ENCODE results near the gene CSN3. TPM values are rescaled to one million over a fixed set of nuclear protein-coding genes. Genes with fewer than 3 reads are reported as not detected.
"Not testable (repeated sequence)": the region's sequence is repeated elsewhere in the genome, so short reads cannot be mapped to it uniquely, and the experiment has no call there.

CSN3 gene
- not detected for total RNA-seq

DNA sequence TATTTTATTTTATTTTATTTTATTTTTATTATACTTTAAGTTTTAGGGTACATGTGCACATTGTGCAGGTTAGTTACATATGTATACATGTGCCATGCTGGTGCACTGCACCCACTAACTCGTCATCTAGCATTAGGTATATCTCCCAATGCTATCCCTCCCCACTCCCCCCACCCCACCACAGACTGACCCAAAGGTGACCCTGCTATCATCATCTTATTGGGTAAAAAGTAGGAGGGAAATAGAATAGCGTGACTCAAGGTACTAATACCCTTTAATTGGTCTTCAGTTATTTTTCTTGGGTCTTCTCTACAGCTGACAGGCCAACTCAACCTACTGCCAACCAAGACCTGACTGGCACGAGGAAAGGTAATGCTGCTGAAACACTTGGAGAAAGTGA lies at the start of gene CSN3:
CSN3 (plus strand) TSS at position 301 of the 400 bp plus-strand sequence. CDS start 2,223 bp downstream, outside the sequence.
- not testable (repeated sequence) for H3K4me3 Mint-ChIP-seq; H3K4me1 Mint-ChIP-seq (ENCODE audit: low read depth); H3K36me3 Mint-ChIP-seq (ENCODE audit: insufficient read depth in 2 of 2); H3K27me3 Mint-ChIP-seq (ENCODE audit: low read depth); H3K9me3 Mint-ChIP-seq; ATAC-seq (replicated peaks in 1 of 2); DNase-seq; H3K27ac Mint-ChIP-seq

GRCh38 chr4:70192895-70193294 lies 49.5 kb upstream of the CSN3 start:
- Mint-ChIP-seq H3K27ac (no peak overlapping the region), H3K27me3 (ENCODE audit: low read depth) (no peaks in the 10 kb centered on the region), H3K4me3 (no peak overlapping the region), H3K9me3 (no peaks in the 10 kb centered on the region), H3K4me1 (ENCODE audit: low read depth) (no peaks in the 10 kb centered on the region), H3K36me3 (ENCODE audit: insufficient read depth in 2 of 2) (no peaks in the 10 kb centered on the region)
- DNase-seq (no peak), ATAC-seq (replicated peaks in 1 of 2) (no peak)

- DNase-seq, result no peak
- ATAC-seq (replicated peaks in 1 of 2), result no peak
- Mint-ChIP-seq H3K4me1 (ENCODE audit: low read depth) (no peaks in the 10 kb centered on the region), H3K36me3 (ENCODE audit: insufficient read depth in 2 of 2) (no peaks in the 10 kb centered on the region), H3K27me3 (ENCODE audit: low read depth) (no peaks in the 10 kb centered on the region), H3K9me3 (no peaks in the 10 kb centered on the region), H3K4me3 (no peak within 1 kb of the TSS), H3K27ac (no peak within 1 kb of the TSS)
Observed at GRCh38 chr4:70195425-70195824, 47.0 kb upstream of the CSN3 start, which contains the start of gene ODAM. TSS of gene ODAM (plus strand) at chr4:70195725. CDS start at chr4:70196544, 819 bp downstream.

DNA sequence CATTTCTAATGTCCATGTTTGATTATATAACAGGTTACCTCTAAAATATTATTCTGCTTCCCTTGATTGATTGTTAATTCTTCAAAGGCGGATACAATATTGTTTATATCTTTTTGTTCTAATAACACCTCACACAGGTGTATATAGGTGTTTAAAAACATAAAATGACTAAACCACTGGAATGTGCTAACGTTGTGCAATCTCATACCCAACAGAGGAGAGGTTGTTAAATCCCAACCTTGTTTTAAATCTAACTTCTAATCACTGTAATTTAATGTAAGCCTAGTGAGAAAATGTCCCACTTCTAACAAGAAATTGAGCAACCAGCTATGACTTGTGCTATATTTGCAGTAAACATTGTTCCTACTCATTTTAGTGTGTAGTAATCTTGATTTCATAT lies 45.5 kb upstream of the CSN3 start:
- ATAC-seq (replicated peaks in 1 of 2), result no peak
- Mint-ChIP-seq H3K4me1 (ENCODE audit: low read depth) (no peaks in the 10 kb centered on the region), H3K36me3 (ENCODE audit: insufficient read depth in 2 of 2) (no peaks in the 10 kb centered on the region), H3K4me3 (no peak overlapping the region), H3K27ac (no peak overlapping the region), H3K27me3 (ENCODE audit: low read depth) (no peaks in the 10 kb centered on the region), H3K9me3 (no peaks in the 10 kb centered on the region)
- DNase-seq, result no peak

GRCh38 chr4:70197842-70198241 lies 44.6 kb upstream of the CSN3 start:
- no peaks in the 10 kb centered on the region for H3K4me1 Mint-ChIP-seq (ENCODE audit: low read depth)
- H3K27me3 Mint-ChIP-seq (ENCODE audit: low read depth), result no peaks in the 10 kb centered on the region
- H3K4me3 Mint-ChIP-seq, result no peak overlapping the region
- H3K27ac Mint-ChIP-seq, result no peak overlapping the region
- H3K36me3 Mint-ChIP-seq (ENCODE audit: insufficient read depth in 2 of 2), result no peaks in the 10 kb centered on the region
- ATAC-seq (replicated peaks in 1 of 2) (no peak), DNase-seq (no peak)
- H3K9me3 Mint-ChIP-seq, result no peaks in the 10 kb centered on the region

DNA sequence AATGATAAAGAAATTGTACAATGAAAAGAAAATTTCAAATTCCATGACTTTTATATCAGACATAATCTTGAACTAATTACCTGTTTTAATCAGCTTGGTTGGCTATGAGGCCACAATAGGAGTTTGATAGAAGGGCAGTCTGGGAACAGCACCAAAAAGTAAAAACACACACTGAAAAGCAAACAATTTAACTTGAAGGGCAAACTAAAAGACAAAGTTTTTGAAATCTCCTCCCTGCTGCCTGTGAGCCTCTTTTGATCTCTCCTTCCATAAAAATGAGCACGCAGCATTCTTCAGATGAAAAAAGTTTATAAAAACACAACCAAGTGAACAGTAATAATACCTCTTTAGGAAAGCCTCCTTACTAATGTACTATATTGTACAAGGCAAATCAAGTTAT lies 38.8 kb upstream of the CSN3 start:
- Mint-ChIP-seq H3K9me3 (no peaks in the 10 kb centered on the region), H3K27ac (no peak overlapping the region)

GRCh38 chr4:70212752-70213151 lies 29.6 kb upstream of the CSN3 start:
- H3K27me3 Mint-ChIP-seq (ENCODE audit: low read depth); H3K9me3 Mint-ChIP-seq; H3K4me1 Mint-ChIP-seq (ENCODE audit: low read depth); ATAC-seq (replicated peaks in 1 of 2); H3K27ac Mint-ChIP-seq; DNase-seq; H3K4me3 Mint-ChIP-seq; H3K36me3 Mint-ChIP-seq (ENCODE audit: insufficient read depth in 2 of 2): not testable (repeated sequence)

More for the DNA sequence above, 38.8 kb upstream of the CSN3 start:
- H3K4me3 Mint-ChIP-seq, result no peak overlapping the region
- no peaks in the 10 kb centered on the region for H3K36me3 Mint-ChIP-seq (ENCODE audit: insufficient read depth in 2 of 2)
- ATAC-seq (replicated peaks in 1 of 2) (no peak), DNase-seq (no peak)
- no peaks in the 10 kb centered on the region for H3K27me3 Mint-ChIP-seq (ENCODE audit: low read depth)
- no peaks in the 10 kb centered on the region for H3K4me1 Mint-ChIP-seq (ENCODE audit: low read depth)

DNA sequence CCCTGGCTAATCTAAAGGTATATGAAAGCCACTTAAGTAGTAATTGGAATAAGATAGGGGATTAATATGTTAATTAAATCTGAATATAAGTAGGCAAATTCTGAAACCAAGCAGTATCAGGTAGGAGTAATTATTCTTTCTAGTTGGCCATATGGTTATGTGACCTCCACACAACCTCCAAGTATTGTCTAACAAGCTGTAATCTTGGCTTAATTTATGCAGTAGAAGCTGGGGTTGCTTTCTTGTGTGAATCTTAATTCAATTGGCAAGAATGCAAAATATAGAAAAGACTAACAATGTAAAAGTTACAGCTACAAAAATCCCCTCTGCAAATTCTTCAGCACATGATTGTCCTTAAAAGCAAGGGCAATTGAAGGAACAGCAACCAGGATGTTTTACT lies 26.3 kb upstream of the CSN3 start:
- H3K9me3 Mint-ChIP-seq, result not testable (repeated sequence)

DNA sequence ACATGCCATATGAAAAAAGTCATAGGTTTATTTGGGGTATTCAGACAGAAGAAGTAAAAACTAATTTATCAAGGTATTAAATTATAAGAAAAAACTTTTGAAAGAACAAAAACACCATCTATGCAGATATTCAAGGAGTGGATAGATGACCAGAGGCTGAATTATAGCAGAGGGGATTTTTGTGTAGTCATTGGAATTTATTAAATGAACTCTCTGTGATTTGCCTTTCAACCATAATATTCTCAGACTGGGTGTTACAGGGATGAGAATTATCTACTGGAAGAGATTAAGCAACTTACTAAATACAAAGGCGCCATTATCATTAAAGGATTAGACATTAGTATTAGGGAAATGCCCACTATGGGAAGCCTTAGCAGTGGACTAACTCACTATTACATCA lies 25.8 kb upstream of the CSN3 start:
- H3K4me3 Mint-ChIP-seq; H3K36me3 Mint-ChIP-seq (ENCODE audit: insufficient read depth in 2 of 2); H3K9me3 Mint-ChIP-seq; ATAC-seq (replicated peaks in 1 of 2); H3K4me1 Mint-ChIP-seq (ENCODE audit: low read depth); DNase-seq; H3K27ac Mint-ChIP-seq; H3K27me3 Mint-ChIP-seq (ENCODE audit: low read depth): not testable (repeated sequence)

More for the DNA sequence above, 26.3 kb upstream of the CSN3 start:
- not testable (repeated sequence) for H3K36me3 Mint-ChIP-seq (ENCODE audit: insufficient read depth in 2 of 2); H3K27ac Mint-ChIP-seq; H3K27me3 Mint-ChIP-seq (ENCODE audit: low read depth); ATAC-seq (replicated peaks in 1 of 2); H3K4me3 Mint-ChIP-seq; DNase-seq; H3K4me1 Mint-ChIP-seq (ENCODE audit: low read depth)

DNA sequence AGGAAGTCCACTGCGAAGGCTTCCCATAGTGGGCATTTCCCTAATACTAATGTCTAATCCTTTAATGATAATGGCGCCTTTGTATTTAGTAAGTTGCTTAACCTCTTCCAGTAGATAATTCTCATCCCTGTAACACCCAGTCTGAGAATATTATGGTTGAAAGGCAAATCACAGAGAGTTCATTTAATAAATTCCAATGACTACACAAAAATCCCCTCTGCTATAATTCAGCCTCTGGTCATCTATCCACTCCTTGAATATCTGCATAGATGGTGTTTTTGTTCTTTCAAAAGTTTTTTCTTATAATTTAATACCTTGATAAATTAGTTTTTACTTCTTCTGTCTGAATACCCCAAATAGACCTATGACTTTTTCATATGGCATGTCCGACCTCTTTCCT lies 21.0 kb upstream of the CSN3 start:
- not testable (repeated sequence) for H3K9me3 Mint-ChIP-seq; H3K27ac Mint-ChIP-seq; H3K4me3 Mint-ChIP-seq; H3K4me1 Mint-ChIP-seq (ENCODE audit: low read depth); H3K36me3 Mint-ChIP-seq (ENCODE audit: insufficient read depth in 2 of 2); DNase-seq; H3K27me3 Mint-ChIP-seq (ENCODE audit: low read depth); ATAC-seq (replicated peaks in 1 of 2)

- not testable (repeated sequence) for ATAC-seq (replicated peaks in 1 of 2); H3K9me3 Mint-ChIP-seq; H3K36me3 Mint-ChIP-seq (ENCODE audit: insufficient read depth in 2 of 2); H3K4me1 Mint-ChIP-seq (ENCODE audit: low read depth); H3K4me3 Mint-ChIP-seq; DNase-seq; H3K27ac Mint-ChIP-seq; H3K27me3 Mint-ChIP-seq (ENCODE audit: low read depth)
Observed at GRCh38 chr4:70221818-70222217, 20.6 kb upstream of the CSN3 start.

GRCh38 chr4:70225824-70226223 lies 16.6 kb upstream of the CSN3 start, which contains the start of gene FDCSP:
TSS of gene FDCSP (plus strand) at chr4:70226124. CDS start at chr4:70231195, 5,071 bp downstream.
- Mint-ChIP-seq H3K4me1 (ENCODE audit: low read depth) (no peaks in the 10 kb centered on the region), H3K27ac (no peak within 1 kb of the TSS), H3K36me3 (ENCODE audit: insufficient read depth in 2 of 2) (no peaks in the 10 kb centered on the region)

DNA sequence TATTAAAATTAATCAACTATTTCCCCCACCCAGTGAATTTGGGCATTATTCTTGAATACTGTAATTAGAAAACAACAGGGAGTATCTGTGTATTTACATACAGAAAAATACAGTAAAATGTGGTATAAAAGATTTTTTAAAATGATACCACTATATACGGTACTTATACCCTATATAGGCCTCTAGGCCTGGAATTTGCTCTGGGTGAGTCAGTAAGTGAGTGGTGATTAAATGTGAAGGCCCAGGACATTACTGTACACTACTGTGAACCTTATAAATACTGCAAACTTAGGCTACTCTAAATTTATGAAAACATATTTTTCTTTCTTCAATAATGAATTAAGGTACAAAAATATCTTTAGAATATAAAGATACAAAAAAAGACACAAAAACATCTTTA lies 6.3 kb upstream of the CSN3 start:
- H3K4me3 Mint-ChIP-seq, result no peak overlapping the region
- no peaks in the 10 kb centered on the region for H3K9me3 Mint-ChIP-seq
- no peak overlapping the region for H3K27ac Mint-ChIP-seq
- no peaks in the 10 kb centered on the region for H3K36me3 Mint-ChIP-seq (ENCODE audit: insufficient read depth in 2 of 2)
- no peaks in the 10 kb centered on the region for H3K27me3 Mint-ChIP-seq (ENCODE audit: low read depth)
- H3K4me1 Mint-ChIP-seq (ENCODE audit: low read depth), result no peaks in the 10 kb centered on the region
- no peak for ATAC-seq (replicated peaks in 1 of 2)
- no peak for DNase-seq

More at GRCh38 chr4:70225824-70226223, 16.6 kb upstream of the CSN3 start, which contains the start of gene FDCSP:
- DNase-seq (no peak), ATAC-seq (replicated peaks in 1 of 2) (no peak)
- Mint-ChIP-seq H3K4me3 (no peak within 1 kb of the TSS), H3K9me3 (no peaks in the 10 kb centered on the region), H3K27me3 (ENCODE audit: low read depth) (no peaks in the 10 kb centered on the region)

GRCh38 chr4:70239131-70239883 lies 3.1 kb upstream of the CSN3 start:
- Mint-ChIP-seq H3K27ac (no peak overlapping the region), H3K36me3 (ENCODE audit: insufficient read depth in 2 of 2) (no peaks in the 10 kb centered on the region), H3K4me1 (ENCODE audit: low read depth) (no peaks in the 10 kb centered on the region), H3K4me3 (no peak overlapping the region), H3K27me3 (ENCODE audit: low read depth) (no peaks in the 10 kb centered on the region), H3K9me3 (no peaks in the 10 kb centered on the region)
- ATAC-seq (replicated peaks in 1 of 2) (no peak), DNase-seq (no peak)
